ENCODE results near the gene GRAP.

GRCh38 chr17:19016881-19017280 is 29.9 kb downstream of the GRAP start:
- no peak for TF ChIP-seq POLR2A (IDR thresholded peaks at IDR 0.05; ENCODE audit: low read length)
- no peak for TF ChIP-seq GATA1 (IDR thresholded peaks at IDR 0.05; ENCODE audit: low read depth, low read length)

Measured in erythroblast (primary cell).